Immature natural killer cell (primary cell): ENCODE results near the gene IFT25. TPM values are rescaled to one million over a fixed set of nuclear protein-coding genes. Genes with fewer than 3 reads are reported as not detected.

Source experiments
- DNase-seq, 3 donors: peaks; one replicate each; pipeline ENCODE4 v3.0.0; 2022; ENCODE audit warnings: mixed read lengths in 1 of 3
- H3K27ac Mint-ChIP-seq, 6 donors: one replicate each; pipeline ENCODE4 v1.8.0; 2020; ENCODE audit warnings: mixed read lengths in 6 of 6, mild to moderate bottlenecking in 5 of 6, inconsistent platforms in 4 of 6, moderate library complexity in 3 of 6
- H3K27me3 Mint-ChIP-seq, 3 donors: one replicate each; pipeline ENCODE4 v1.8.0; 2020 to 2021; ENCODE audit warnings: low read depth in 3 of 3, mild to moderate bottlenecking in 3 of 3, mixed read lengths in 3 of 3, moderate library complexity in 3 of 3, inconsistent platforms in 1 of 3
- H3K36me3 Mint-ChIP-seq, 3 donors: one replicate each; pipeline ENCODE4 v1.8.0; 2020; ENCODE audit warnings: mixed read lengths in 3 of 3, inconsistent platforms in 2 of 3, mild to moderate bottlenecking in 2 of 3
- H3K4me1 Mint-ChIP-seq, 2 donors: one replicate each; pipeline ENCODE4 v1.8.0; 2020; ENCODE audit warnings: inconsistent platforms in 2 of 2, mild to moderate bottlenecking in 2 of 2, mixed read lengths in 2 of 2, moderate library complexity in 1 of 2
- H3K4me3 Mint-ChIP-seq, 5 donors: one replicate each; pipeline ENCODE4 v1.8.0; 2020; ENCODE audit warnings: mild to moderate bottlenecking in 5 of 5, mixed read lengths in 5 of 5, inconsistent platforms in 3 of 5, moderate library complexity in 3 of 5
- H3K9me3 Mint-ChIP-seq, 6 donors: one replicate each; pipeline ENCODE4 v1.8.0; 2020; ENCODE audit warnings: mild to moderate bottlenecking in 6 of 6, mixed read lengths in 6 of 6, inconsistent platforms in 4 of 6, moderate library complexity in 3 of 6
- polyA plus RNA-seq, 3 donors: library from polyadenylated mRNA; unstranded; fragments of 300-500 nt; fragmentation: Illumina TruSeq; gene quantifications; one replicate each; pipeline ENCODE4 v1.2.3, GENCODE V29; 2021

Gene IFT25
- polyA plus RNA-seq, 3 donors from 2014 or later: 58.6 to 72.6 (median 66.7) TPM

DNA sequence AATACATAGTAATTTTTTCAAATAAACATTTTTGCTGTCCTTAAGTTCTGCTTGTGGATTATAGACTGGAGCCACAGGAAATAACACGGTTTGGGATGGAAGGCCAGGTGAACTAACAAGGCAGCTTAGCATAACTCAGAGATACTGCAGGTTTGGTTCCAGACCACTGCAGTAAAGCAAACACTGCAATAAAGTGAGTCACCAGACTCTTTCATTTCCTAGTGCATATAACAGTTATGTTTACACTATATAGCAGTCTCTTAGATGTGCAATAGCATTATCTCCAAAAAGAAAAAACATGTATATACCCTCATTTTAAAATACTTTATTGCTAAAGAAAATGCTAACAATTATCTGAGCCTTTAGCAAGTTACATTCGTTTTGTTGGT is 22.6 kb upstream of the IFT25 start:
- Mint-ChIP-seq H3K36me3 (peaks cover 18 to 54% (median 39%) of the 10 kb centered on the region in 3 donors), H3K27ac (no peak overlapping the region), H3K4me3 (no peak overlapping the region), H3K4me1 (no peaks in the 10 kb centered on the region), H3K9me3 (no peaks in the 10 kb centered on the region), H3K27me3 (no peaks in the 10 kb centered on the region)
- no peak for DNase-seq

DNA sequence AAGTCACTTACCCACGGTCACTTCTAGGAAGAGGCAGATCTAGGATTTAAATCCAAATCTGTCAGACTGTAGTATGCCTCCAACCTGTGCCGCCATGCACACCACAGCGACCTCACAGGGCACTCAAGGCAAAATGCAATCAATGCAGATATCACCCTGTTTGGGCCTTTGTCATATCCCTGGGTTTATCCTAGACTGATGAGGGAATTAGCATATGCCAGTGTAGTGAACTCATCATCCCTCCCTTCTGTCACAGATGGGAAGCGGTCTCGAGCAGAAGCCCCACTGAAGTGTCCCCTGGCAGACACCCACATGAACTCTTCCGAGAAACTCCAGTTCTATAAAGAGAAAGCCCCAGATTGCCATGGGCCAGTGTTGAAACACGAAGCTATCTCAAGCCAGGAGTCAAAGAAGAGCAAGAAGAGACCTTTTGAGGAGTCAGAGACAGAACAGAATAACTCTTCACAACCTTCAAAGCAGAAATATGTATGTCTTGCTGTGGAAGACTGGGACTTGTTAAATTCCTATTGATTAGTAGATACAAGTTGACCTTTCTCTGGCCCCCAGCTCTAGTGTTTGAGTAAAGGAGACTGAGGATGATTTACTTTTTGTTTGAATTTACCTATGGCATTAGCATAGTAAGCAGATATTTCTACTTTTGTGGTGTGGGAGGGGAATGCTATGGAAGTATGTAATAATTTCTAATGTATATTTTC is 22.1 kb upstream of the IFT25 start:
- H3K4me3 Mint-ChIP-seq: no peak overlapping the region
- H3K36me3 Mint-ChIP-seq: peaks cover 19 to 53% (median 37%) of the 10 kb centered on the region in 3 donors
- no peaks in the 10 kb centered on the region for H3K9me3 Mint-ChIP-seq
- H3K27ac Mint-ChIP-seq: peak overlapping the region in 1 of 6 donors; percentile 39
- no peaks in the 10 kb centered on the region for H3K4me1 Mint-ChIP-seq
- no peaks in the 10 kb centered on the region for H3K27me3 Mint-ChIP-seq
- no peak for DNase-seq

DNA sequence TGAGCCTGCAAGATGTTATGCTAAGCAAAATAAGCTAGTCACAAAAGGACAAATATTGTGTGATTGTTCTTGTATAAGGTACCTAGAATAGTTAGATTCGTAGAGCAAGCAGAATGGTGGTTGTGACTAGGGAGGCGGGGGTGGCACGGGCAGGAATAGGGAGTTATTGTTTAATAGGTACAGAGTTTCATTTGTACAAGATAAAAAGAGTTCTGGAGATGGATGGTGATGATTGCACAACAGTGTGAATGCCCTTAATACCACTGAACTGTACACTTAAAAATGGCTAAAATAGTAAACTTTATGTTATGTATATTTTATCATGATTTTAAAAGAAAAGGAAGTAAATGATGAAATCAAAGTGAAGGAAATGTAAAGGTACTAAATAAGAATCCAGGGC is 21.3 kb upstream of the IFT25 start:
- Mint-ChIP-seq H3K9me3 (no peaks in the 10 kb centered on the region), H3K36me3 (peaks cover 26 to 56% (median 37%) of the 10 kb centered on the region in 3 donors), H3K4me1 (no peaks in the 10 kb centered on the region), H3K27ac (no peak overlapping the region), H3K4me3 (no peak overlapping the region), H3K27me3 (no peaks in the 10 kb centered on the region)
- no peak for DNase-seq

DNA sequence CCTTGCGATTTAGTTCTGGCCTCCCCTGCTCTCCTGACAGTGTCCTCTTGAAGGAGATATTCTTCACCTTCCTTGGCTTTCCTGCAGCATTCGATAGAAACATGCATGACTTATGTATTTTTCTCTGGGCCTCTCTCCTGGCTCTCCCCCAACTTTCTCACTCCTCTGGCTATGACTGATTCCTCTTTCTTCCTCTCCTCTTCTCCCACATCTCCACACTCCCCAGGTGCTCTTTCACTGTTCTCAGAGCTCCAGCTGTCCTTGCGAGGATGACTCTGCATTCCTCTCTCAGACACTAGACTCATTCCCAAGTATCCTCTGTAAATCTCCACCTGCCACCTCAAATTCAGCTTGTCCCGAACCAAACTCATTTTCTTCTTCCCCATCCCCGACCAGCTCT is 18.6 kb upstream of the IFT25 start:
- no peak overlapping the region for H3K27ac Mint-ChIP-seq
- no peaks in the 10 kb centered on the region for H3K9me3 Mint-ChIP-seq
- H3K4me1 Mint-ChIP-seq: no peaks in the 10 kb centered on the region
- H3K27me3 Mint-ChIP-seq: no peaks in the 10 kb centered on the region
- DNase-seq: no peak
- H3K36me3 Mint-ChIP-seq: peaks cover 25 to 50% (median 25%) of the 10 kb centered on the region in 3 donors
- H3K4me3 Mint-ChIP-seq: no peak overlapping the region

DNA sequence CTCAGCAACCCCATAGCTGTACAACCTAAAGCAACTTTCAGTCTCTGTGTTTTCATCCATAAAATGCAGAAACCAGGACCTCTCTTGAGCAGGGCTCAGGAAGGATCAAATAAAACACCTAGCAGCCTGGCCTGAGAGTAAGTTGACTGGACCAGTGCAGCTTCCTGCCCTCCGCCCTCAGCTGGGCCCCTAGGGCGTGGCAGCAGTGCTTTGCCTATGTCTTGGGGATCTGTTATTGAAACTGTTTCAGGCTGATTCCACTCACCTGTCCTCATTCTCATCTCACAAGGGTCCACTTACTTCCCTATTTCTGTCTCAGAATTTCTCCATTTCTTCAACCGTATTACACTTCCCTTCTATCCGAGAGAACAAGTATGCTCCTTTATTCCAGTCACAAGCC is 18.0 kb upstream of the IFT25 start:
- Mint-ChIP-seq H3K27ac (no peak overlapping the region), H3K4me1 (no peaks in the 10 kb centered on the region), H3K4me3 (no peak overlapping the region), H3K27me3 (no peaks in the 10 kb centered on the region), H3K36me3 (peaks cover 24 to 47% (median 25%) of the 10 kb centered on the region in 3 donors), H3K9me3 (no peaks in the 10 kb centered on the region)
- no peak for DNase-seq

DNA sequence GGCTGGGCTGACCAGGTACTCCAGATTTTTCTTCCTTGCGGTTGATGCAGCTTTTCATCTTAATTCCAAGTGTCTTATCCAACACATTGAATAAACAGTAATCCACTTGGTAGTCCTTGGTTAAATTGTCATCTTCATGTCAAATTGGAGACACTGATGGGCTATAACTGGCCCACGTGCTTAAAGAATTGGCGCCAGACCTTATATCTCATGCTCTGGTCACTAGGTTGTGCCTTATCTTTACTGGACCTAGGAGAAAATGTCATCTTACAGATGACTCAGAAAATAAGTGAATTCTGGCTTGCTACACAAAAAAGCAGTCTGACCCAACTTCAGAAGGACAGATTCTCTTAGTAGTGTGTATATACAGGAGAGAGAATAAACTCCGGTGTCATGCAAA is 16.9 kb upstream of the IFT25 start:
- Mint-ChIP-seq H3K36me3 (peaks cover 19 to 36% (median 24%) of the 10 kb centered on the region in 3 donors), H3K4me3 (no peak overlapping the region), H3K27ac (no peak overlapping the region), H3K9me3 (no peaks in the 10 kb centered on the region), H3K4me1 (no peaks in the 10 kb centered on the region), H3K27me3 (no peaks in the 10 kb centered on the region)
- DNase-seq: no peak

DNA sequence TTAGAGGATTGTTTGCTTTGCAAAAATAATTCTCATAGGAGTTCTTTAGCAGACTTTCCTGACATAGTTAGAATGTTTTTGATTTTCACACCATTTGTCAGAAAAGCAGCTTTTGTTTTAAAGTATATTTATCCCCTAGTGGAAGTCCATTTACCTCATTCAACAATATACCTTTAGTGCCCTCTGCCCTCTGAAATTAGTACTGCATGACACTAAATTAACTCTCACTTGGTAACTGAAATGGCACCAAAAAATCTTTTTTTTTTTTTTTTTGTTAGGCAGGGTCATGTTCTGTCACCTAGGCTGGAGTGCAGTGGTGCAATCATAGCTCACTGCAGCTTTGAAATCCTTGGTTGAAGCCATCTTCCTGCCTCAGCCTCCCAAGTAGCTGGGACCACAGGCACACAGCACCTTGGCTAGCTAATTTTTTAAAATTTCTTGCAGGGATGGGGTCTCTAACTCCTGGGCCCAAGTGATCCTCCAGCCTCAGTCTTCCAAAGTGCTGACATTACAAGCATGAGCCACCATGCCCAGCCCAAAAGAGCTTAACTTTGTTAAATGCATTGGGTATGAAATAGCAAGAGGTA is 14.3 kb upstream of the IFT25 start:
- peaks cover 11 to 26% (median 13%) of the 10 kb centered on the region in 3 donors for H3K36me3 Mint-ChIP-seq
- H3K27me3 Mint-ChIP-seq: no peaks in the 10 kb centered on the region
- no peak overlapping the region for H3K4me3 Mint-ChIP-seq
- peak; percentile 30 to 53 (median 47) for DNase-seq
- no peak overlapping the region for H3K27ac Mint-ChIP-seq
- H3K4me1 Mint-ChIP-seq: no peaks in the 10 kb centered on the region
- H3K9me3 Mint-ChIP-seq: no peaks in the 10 kb centered on the region

DNA sequence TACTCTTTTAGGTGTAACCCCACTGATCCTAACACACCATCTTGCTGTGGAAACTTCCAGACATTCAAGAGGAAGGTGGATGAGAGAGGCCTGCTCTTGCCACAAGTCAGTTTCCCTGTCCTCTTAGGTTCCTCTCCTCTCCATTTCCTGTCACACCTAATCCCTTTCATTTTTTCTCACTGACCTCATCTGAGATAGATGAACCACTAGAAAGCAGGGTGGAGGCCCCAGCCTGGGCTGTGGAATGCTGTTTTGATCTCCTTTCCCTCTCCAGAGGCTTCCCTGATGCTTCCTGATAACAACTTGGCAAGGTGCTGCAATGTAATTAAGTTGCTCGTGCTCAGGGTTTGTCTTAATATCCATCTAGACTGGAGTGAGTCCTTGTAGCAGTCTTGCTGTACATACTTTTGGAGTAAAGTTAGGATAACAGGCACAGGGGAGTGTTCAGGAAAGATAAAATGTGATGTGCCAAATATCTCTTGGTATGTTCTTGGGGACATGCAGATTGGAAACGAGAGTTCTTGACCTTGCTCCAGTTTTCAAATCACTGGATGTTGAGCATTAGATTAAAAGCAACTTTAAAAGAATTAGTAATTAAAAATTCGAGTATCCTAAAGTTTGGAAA is 11.8 kb upstream of the IFT25 start:
- Mint-ChIP-seq H3K9me3 (no peaks in the 10 kb centered on the region), H3K4me3 (no peak overlapping the region), H3K27ac (peak overlapping the region in 1 of 6 donors; percentile 74), H3K36me3 (peaks cover 4 to 20% (median 15%) of the 10 kb centered on the region in 3 donors), H3K4me1 (no peaks in the 10 kb centered on the region), H3K27me3 (no peaks in the 10 kb centered on the region)
- DNase-seq: no peak

DNA sequence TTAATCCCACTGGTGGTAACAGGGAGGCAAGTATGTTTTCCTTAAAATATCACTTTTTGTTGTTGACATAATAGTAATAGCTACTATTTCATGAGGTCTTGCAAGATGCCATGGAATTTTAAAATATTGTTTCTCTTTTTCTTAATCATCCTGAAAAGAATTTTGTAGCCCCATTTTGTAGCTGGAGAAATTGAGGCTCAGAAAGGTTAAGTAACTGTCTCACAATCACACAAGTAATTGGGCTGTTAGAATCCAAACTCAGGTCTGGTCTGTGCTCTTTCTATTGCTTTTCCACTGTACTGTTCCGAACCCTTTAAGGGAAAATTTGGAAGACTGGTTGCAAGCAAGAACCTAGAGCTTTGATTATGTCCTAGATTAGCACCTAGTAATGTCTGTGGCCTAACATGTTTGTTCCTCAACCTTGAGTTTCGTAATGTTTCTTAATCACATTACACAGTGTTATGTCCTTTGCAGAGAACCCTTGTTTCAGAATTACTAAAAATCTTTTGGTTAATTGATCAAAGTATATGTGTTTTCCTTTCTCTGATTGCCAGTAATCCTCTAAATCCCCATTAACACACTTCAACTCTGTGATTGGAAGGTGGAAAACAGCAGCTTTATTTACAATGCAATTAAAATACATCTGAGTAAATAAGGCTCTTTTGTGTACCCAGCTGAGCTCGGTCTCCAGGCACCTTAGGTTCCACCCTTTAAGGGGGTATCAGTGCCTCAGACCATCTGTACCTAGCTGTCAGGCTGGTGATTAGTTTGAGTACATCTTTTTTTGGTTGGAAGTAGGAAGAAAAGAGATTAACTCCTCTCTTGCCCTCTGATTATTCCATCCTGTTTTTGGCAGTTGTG is 11.0 kb upstream of the IFT25 start:
- no peak overlapping the region for H3K27ac Mint-ChIP-seq
- peaks cover 4 to 13% (median 8%) of the 10 kb centered on the region in 3 donors for H3K36me3 Mint-ChIP-seq
- no peaks in the 10 kb centered on the region for H3K9me3 Mint-ChIP-seq
- no peak overlapping the region for H3K4me3 Mint-ChIP-seq
- DNase-seq: no peak
- H3K27me3 Mint-ChIP-seq: no peaks in the 10 kb centered on the region
- H3K4me1 Mint-ChIP-seq: no peaks in the 10 kb centered on the region

DNA sequence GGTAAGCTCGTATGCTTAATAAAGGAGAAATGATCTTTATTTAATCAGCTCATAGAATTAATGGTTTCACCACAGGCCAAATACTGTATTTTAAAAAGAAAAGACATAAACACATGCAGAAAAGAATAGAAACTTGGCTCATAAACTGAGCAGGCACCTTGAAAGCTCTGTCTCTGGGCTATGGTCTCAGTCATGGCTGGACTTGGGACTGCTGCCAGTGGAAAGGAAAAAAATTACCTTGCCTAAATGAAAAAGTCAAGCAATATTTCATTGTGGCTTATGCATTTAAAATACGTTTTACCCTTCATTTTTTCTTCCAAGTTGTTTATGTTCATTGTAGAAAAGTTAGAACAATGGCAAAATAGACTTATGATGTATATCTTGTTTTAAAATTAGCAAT is 8.6 kb upstream of the IFT25 start:
- no peak overlapping the region for H3K4me3 Mint-ChIP-seq
- H3K27me3 Mint-ChIP-seq: no peaks in the 10 kb centered on the region
- peaks cover 4 to 8% (median 7%) of the 10 kb centered on the region in 3 donors for H3K36me3 Mint-ChIP-seq
- H3K4me1 Mint-ChIP-seq: no peaks in the 10 kb centered on the region
- no peak overlapping the region for H3K27ac Mint-ChIP-seq
- no peaks in the 10 kb centered on the region for H3K9me3 Mint-ChIP-seq
- DNase-seq: no peak

DNA sequence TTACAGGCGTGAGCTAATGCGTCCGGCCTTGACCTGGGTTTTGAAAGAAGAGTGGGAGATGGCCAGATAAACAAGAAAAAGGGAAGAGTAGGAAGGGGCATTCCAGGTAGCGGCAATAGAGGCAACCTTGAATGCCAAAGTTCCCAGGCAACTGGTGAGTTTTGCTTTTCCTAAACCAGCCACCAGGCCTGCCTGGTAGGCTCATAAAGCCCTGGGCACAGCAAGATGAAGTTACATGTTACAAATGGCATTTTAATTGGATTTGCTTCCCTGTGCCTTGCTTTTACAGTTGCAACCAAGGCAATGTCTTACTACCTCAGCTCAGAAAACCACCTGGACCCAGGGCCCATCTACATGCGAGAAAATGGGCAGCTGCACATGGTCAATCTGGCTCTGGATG is 6.2 kb upstream of the IFT25 start:
- peaks cover 4 to 8% (median 7%) of the 10 kb centered on the region in 3 donors for H3K36me3 Mint-ChIP-seq
- peaks cover 0 to 5% (median 3%) of the 10 kb centered on the region in 3 donors for H3K27me3 Mint-ChIP-seq
- DNase-seq: no peak
- no peaks in the 10 kb centered on the region for H3K9me3 Mint-ChIP-seq
- peaks cover 9 to 20% of the 10 kb centered on the region in 2 donors for H3K4me1 Mint-ChIP-seq
- no peak overlapping the region for H3K27ac Mint-ChIP-seq
- no peak overlapping the region for H3K4me3 Mint-ChIP-seq

DNA sequence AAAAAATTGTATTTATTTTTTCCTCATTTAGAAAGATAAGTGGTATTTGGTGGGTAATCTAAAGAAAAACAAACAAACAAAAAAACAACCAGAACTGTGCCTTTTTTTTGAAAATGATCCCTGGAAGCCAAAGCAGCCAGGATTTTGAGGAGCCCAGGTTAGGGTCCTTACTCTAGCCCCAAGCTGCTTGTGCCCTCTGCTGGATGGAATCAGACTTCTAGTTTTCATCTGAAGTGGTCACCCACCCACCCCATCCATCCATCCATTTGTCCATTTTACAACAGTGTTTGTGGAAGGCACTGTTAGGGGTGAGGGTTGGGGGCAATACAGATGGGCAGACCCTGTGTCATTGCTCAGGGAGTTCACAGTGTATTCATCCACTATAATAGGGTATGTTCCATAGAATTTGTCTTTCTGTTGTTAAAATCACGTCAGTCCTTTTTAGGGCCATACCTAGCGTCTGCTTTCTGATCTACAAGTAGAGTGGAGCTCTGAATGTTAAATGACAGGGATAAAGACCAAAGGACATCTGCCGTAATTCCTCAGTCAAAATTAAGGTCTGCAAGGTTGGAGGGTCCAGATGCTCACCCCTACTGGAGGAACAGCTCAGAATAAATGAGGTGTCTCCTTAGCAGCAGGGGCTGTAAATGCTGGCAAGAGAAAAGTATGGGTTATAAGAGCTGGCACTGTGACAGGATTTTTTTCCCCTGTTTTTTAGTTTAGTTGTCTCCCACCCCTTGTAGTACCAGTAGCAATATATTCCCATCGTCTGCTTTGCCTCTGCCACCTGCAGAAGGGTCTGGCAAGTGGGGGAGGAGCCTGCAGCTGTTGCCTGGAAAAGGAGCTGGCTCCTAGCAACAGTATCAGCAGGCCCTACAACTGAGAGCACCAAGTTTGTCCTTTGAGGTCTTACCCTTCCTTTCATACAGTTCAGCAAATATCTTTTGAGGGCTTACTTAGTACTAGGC is 3.8 kb upstream of the IFT25 start:
- no peak overlapping the region for H3K4me3 Mint-ChIP-seq
- no peaks in the 10 kb centered on the region for H3K9me3 Mint-ChIP-seq
- H3K27ac Mint-ChIP-seq: no peak overlapping the region
- peak in 2 of 3 donors; percentile 3 to 22 for DNase-seq
- H3K36me3 Mint-ChIP-seq: peaks cover 4 to 8% (median 7%) of the 10 kb centered on the region in 3 donors
- H3K27me3 Mint-ChIP-seq: peaks cover 5 to 18% (median 16%) of the 10 kb centered on the region in 3 donors
- peaks cover 21 to 33% of the 10 kb centered on the region in 2 donors for H3K4me1 Mint-ChIP-seq

DNA sequence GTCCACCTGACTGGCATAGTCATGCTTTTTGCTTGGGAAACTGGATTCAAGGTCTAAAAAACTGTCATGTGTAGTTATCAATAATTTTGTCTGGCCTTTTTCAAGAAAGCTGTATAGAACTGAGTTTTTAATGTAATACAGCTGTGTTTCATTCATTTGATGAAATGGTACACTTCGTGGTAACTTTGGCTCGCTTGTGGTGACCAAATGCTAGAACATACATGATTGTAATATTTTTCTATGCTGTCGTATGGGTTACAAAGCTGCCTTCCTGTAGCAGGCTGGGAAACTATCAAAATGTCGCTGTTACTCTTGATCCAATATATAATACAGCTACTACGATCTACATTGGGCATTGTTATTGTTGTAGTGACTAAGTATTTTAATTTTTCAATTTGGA is 2.8 kb upstream of the IFT25 start:
- Mint-ChIP-seq H3K36me3 (peaks cover 3 to 8% (median 4%) of the 10 kb centered on the region in 3 donors), H3K4me1 (peaks cover 31 to 42% of the 10 kb centered on the region in 2 donors), H3K27me3 (peaks cover 5 to 18% (median 16%) of the 10 kb centered on the region in 3 donors), H3K27ac (peak overlapping the region in 2 of 6 donors; percentile 15 to 70), H3K4me3 (peak overlapping the region in 3 of 5 donors; percentile 26 to 88 (median 76)), H3K9me3 (no peaks in the 10 kb centered on the region)
- no peak for DNase-seq
